ENCODE measurements around the gene FNDC7.
A peak's percentile ranks its signal among the peaks of the same experiment; 100 is the strongest.

The FNDC7 gene

GRCh38 chr1:108716437-108717230 lies 3.9 kb downstream of the FNDC7 start:
- DNase-seq, result no peak
- peak overlapping the region; percentile 79 for H4K8ac ChIP-seq (ENCODE audit: low read length)
- no peak overlapping the region for H3K18ac ChIP-seq (ENCODE audit: low read depth in 1 of 2, low read length in 2 of 2)
- H3K9ac ChIP-seq (ENCODE audit: low read length), result no peak overlapping the region
- no peaks in the 10 kb centered on the region for H3K9me3 ChIP-seq (ENCODE audit: control insufficient read depth, low read length)
- H2AK5ac ChIP-seq (ENCODE audit: low read length, severe bottlenecking), result no peak overlapping the region
- no peak overlapping the region for H2BK15ac ChIP-seq (ENCODE audit: low read depth, poor library complexity, severe bottlenecking)
- H3K4ac ChIP-seq (ENCODE audit: low read depth in 1 of 2, low read length in 2 of 2), result no peak overlapping the region
- no peak overlapping the region for H2BK120ac ChIP-seq (ENCODE audit: low read depth, low read length)
- H3K14ac ChIP-seq (ENCODE audit: low read length in 2 of 2), result no peak overlapping the region
- no peaks in the 10 kb centered on the region for H3K27me3 ChIP-seq (ENCODE audit: control insufficient read depth in 1 of 2, insufficient read depth in 1 of 2, low read length in 2 of 2)
- 100% methylated on average over 1 of the region's 2 CpGs for WGBS
- no peak overlapping the region for H2BK12ac ChIP-seq (ENCODE audit: low read length in 2 of 2)
- H3K4me2 ChIP-seq (ENCODE audit: low read length, poor library complexity, severe bottlenecking), result no peak overlapping the region
- H3K4me1 ChIP-seq (ENCODE audit: control insufficient read depth, insufficient read depth, low read depth, low read length), result peaks cover 8% of the 10 kb centered on the region
- no peak overlapping the region for H2BK5ac ChIP-seq (ENCODE audit: low read depth, low read length, poor library complexity, severe bottlenecking)
- H2AFZ ChIP-seq (ENCODE audit: low read depth, low read length), result no peak overlapping the region
- H3K27ac ChIP-seq (ENCODE audit: low read length, poor library complexity, severe bottlenecking), result no peak overlapping the region
- no peak overlapping the region for H3K23ac ChIP-seq (ENCODE audit: low read length in 2 of 2)
- no peaks in the 10 kb centered on the region for H3K79me1 ChIP-seq (replicated peaks; ENCODE audit: low read length, poor library complexity, severe bottlenecking)
- H4K91ac ChIP-seq (ENCODE audit: low read length), result no peak overlapping the region
- no peak overlapping the region for H3K4me3 ChIP-seq (ENCODE audit: insufficient read depth in 1 of 2, low read depth in 1 of 2, low read length in 2 of 2)
- H3K36me3 ChIP-seq (ENCODE audit: control insufficient read depth in 1 of 2, insufficient read depth in 2 of 2, low read depth in 1 of 2, low read length in 2 of 2), result no peaks in the 10 kb centered on the region

GRCh38 chr1:108717774-108718316 lies 5.1 kb downstream of the FNDC7 start:
- Histone ChIP-seq H3K9ac (ENCODE audit: low read length) (no peak overlapping the region), H4K8ac (ENCODE audit: low read length) (no peak overlapping the region), H3K4me3 (ENCODE audit: insufficient read depth in 1 of 2, low read depth in 1 of 2, low read length in 2 of 2) (no peak overlapping the region), H3K27me3 (ENCODE audit: control insufficient read depth in 1 of 2, insufficient read depth in 1 of 2, low read length in 2 of 2) (no peaks in the 10 kb centered on the region), H3K23ac (ENCODE audit: low read length in 2 of 2) (no peak overlapping the region), H2AFZ (ENCODE audit: low read depth, low read length) (no peak overlapping the region), H2BK120ac (ENCODE audit: low read depth, low read length) (no peak overlapping the region), H4K91ac (ENCODE audit: low read length) (no peak overlapping the region), H3K9me3 (ENCODE audit: control insufficient read depth, low read length) (no peaks in the 10 kb centered on the region), H3K4ac (ENCODE audit: low read depth in 1 of 2, low read length in 2 of 2) (no peak overlapping the region), H3K27ac (ENCODE audit: low read length, poor library complexity, severe bottlenecking) (no peak overlapping the region), H2BK5ac (ENCODE audit: low read depth, low read length, poor library complexity, severe bottlenecking) (no peak overlapping the region), H3K36me3 (ENCODE audit: control insufficient read depth in 1 of 2, insufficient read depth in 2 of 2, low read depth in 1 of 2, low read length in 2 of 2) (no peaks in the 10 kb centered on the region), H3K18ac (ENCODE audit: low read depth in 1 of 2, low read length in 2 of 2) (no peak overlapping the region), H2AK5ac (ENCODE audit: low read length, severe bottlenecking) (no peak overlapping the region), H2BK15ac (ENCODE audit: low read depth, poor library complexity, severe bottlenecking) (no peak overlapping the region), H3K79me1 (replicated peaks; ENCODE audit: low read length, poor library complexity, severe bottlenecking) (no peaks in the 10 kb centered on the region), H3K4me2 (ENCODE audit: low read length, poor library complexity, severe bottlenecking) (no peak overlapping the region), H3K14ac (ENCODE audit: low read length in 2 of 2) (no peak overlapping the region), H3K4me1 (ENCODE audit: control insufficient read depth, insufficient read depth, low read depth, low read length) (peaks cover 6% of the 10 kb centered on the region), H2BK12ac (ENCODE audit: low read length in 2 of 2) (no peak overlapping the region)
- WGBS, result 93% methylated on average over 9 of the region's 9 CpGs
- DNase-seq, result no peak

- H3K4me1 ChIP-seq (ENCODE audit: control insufficient read depth, insufficient read depth, low read depth, low read length), result peaks cover 6% of the 10 kb centered on the region
- no peak overlapping the region for H3K27ac ChIP-seq (ENCODE audit: low read length, poor library complexity, severe bottlenecking)
- peak; percentile 43 for DNase-seq
- H2BK5ac ChIP-seq (ENCODE audit: low read depth, low read length, poor library complexity, severe bottlenecking), result no peak overlapping the region
- H3K23ac ChIP-seq (ENCODE audit: low read length in 2 of 2), result no peak overlapping the region
- no peak overlapping the region for H4K91ac ChIP-seq (ENCODE audit: low read length)
- no peak overlapping the region for H3K4me2 ChIP-seq (ENCODE audit: low read length, poor library complexity, severe bottlenecking)
- H3K79me1 ChIP-seq (replicated peaks; ENCODE audit: low read length, poor library complexity, severe bottlenecking), result no peaks in the 10 kb centered on the region
- peak overlapping the region in 1 of 2 experiments; percentile 42 for H3K4me3 ChIP-seq (ENCODE audit: insufficient read depth in 1 of 2, low read depth in 1 of 2, low read length in 2 of 2)
- H2BK12ac ChIP-seq (ENCODE audit: low read length in 2 of 2), result no peak overlapping the region
- peak overlapping the region in 1 of 2 experiments; percentile 9 for H3K18ac ChIP-seq (ENCODE audit: low read depth in 1 of 2, low read length in 2 of 2)
- H3K14ac ChIP-seq (ENCODE audit: low read length in 2 of 2), result no peak overlapping the region
- no peak overlapping the region for H2AFZ ChIP-seq (ENCODE audit: low read depth, low read length)
- peak overlapping the region; percentile 26 for H2BK15ac ChIP-seq (ENCODE audit: low read depth, poor library complexity, severe bottlenecking)
- 80% methylated on average over 6 of the region's 6 CpGs for WGBS
- no peaks in the 10 kb centered on the region for H3K27me3 ChIP-seq (ENCODE audit: control insufficient read depth in 1 of 2, insufficient read depth in 1 of 2, low read length in 2 of 2)
- no peak overlapping the region for H3K4ac ChIP-seq (ENCODE audit: low read depth in 1 of 2, low read length in 2 of 2)
- no peaks in the 10 kb centered on the region for H3K36me3 ChIP-seq (ENCODE audit: control insufficient read depth in 1 of 2, insufficient read depth in 2 of 2, low read depth in 1 of 2, low read length in 2 of 2)
- H2AK5ac ChIP-seq (ENCODE audit: low read length, severe bottlenecking), result no peak overlapping the region
- no peak overlapping the region for H4K8ac ChIP-seq (ENCODE audit: low read length)
- H3K9me3 ChIP-seq (ENCODE audit: control insufficient read depth, low read length), result no peaks in the 10 kb centered on the region
- peak overlapping the region; percentile 60 for H3K9ac ChIP-seq (ENCODE audit: low read length)
- no peak overlapping the region for H2BK120ac ChIP-seq (ENCODE audit: low read depth, low read length)
Observed at GRCh38 chr1:108718927-108719655, 6.4 kb downstream of the FNDC7 start.
